ENCODE data around the gene RALA. TPM values are rescaled to one million over a fixed set of nuclear protein-coding genes. Genes with fewer than 3 reads are reported as not detected.

The RALA gene
- total and polyA plus RNA-seq, 10 of the 15 experiments (the other 5 are each of a cell fraction or from before 2014, with no cell fraction given) = 7.5 to 53.3 (median 23.1) TPM

DNA sequence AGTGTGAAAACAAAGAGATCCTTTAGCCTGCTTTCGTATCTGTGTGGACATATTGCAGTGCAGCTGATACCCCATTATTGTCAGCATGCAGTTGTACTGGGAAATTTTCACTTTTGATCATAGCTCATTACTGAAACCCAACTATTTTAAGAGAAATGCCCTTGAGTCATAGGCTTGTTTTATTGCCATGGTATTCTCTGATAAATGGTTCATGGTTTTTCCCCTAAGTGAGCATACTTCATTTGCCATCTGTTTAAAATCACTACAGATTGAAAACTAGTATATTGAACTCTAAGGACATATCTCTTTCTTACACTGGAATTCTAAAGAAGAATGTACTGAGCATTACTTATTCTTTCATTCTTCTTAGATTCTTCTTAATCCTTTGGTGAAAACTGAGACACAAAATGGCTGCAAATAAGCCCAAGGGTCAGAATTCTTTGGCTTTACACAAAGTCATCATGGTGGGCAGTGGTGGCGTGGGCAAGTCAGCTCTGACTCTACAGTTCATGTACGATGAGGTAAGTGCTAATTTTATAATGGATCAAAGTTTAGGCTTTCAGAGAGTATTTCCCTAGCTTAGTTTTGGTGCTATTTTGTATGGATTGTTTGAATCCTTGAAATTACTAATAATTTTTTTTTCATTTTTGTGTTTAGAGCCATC is 63.0 kb downstream of the RALA start (continued):
- TF ChIP-seq, protein P1, sequence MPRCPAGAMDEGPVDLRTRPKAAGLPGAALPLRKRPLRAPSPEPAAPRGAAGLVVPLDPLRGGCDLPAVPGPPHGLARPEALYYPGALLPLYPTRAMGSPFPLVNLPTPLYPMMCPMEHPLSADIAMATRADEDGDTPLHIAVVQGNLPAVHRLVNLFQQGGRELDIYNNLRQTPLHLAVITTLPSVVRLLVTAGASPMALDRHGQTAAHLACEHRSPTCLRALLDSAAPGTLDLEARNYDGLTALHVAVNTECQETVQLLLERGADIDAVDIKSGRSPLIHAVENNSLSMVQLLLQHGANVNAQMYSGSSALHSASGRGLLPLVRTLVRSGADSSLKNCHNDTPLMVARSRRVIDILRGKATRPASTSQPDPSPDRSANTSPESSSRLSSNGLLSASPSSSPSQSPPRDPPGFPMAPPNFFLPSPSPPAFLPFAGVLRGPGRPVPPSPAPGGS (IDR thresholded peaks at IDR 0.05; ENCODE audit: borderline replicate concordance, insufficient read depth, low read depth, low read length, poor library complexity, severe bottlenecking) = peak; percentile 16
- TF ChIP-seq SUZ12 (IDR thresholded peaks at IDR 0.05; ENCODE audit: unreplicated experiment) (no peak), TCF7 (IDR thresholded peaks at IDR 0.05; ENCODE audit: borderline replicate concordance) (no peak), RB1 (IDR thresholded peaks at IDR 0.05; ENCODE audit: borderline replicate concordance) (no peak), SPI1 (IDR thresholded peaks at IDR 0.05; ENCODE audit: borderline replicate concordance, insufficient read depth, low read depth, low read length) (no peak), SIN3A (IDR thresholded peaks at IDR 0.05; ENCODE audit: low read depth, low read length) (no peak), JUNB (IDR thresholded peaks at IDR 0.05) (peak; percentile 43), NRF1 (conservative IDR thresholded peaks at IDR 0.05; ENCODE audit: low read depth, low read length) (no peak), NFIC (IDR thresholded peaks at IDR 0.05; ENCODE audit: low read depth, low read length) (peak; percentile 65; the same call in 1 of the 2 replicates), MEF2B (IDR thresholded peaks at IDR 0.05; ENCODE audit: partially characterized antibody, poor library complexity, severe bottlenecking) (no peak), JUND (IDR thresholded peaks at IDR 0.05; ENCODE audit: low read depth, low read length) (no peak), ZBED1 (IDR thresholded peaks at IDR 0.05; ENCODE audit: borderline replicate concordance) (no peak), YY1 (IDR thresholded peaks at IDR 0.05; ENCODE audit: low read depth, low read length) (peak; percentile 85), TCF12 (IDR thresholded peaks at IDR 0.05; ENCODE audit: low read depth, low read length) (0 out of 2 replicates have a peak, but pooled peaks have one; percentile 34)
- TF ChIP-seq, protein P2, sequence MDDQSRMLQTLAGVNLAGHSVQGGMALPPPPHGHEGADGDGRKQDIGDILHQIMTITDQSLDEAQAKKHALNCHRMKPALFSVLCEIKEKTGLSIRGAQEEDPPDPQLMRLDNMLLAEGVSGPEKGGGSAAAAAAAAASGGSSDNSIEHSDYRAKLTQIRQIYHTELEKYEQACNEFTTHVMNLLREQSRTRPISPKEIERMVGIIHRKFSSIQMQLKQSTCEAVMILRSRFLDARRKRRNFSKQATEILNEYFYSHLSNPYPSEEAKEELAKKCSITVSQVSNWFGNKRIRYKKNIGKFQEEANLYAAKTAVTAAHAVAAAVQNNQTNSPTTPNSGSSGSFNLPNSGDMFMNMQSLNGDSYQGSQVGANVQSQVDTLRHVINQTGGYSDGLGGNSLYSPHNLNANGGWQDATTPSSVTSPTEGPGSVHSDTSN (IDR thresholded peaks at IDR 0.05; ENCODE audit: insufficient replicate concordance, low read depth, low read length) = no peak
- TF ChIP-seq, protein P3, sequence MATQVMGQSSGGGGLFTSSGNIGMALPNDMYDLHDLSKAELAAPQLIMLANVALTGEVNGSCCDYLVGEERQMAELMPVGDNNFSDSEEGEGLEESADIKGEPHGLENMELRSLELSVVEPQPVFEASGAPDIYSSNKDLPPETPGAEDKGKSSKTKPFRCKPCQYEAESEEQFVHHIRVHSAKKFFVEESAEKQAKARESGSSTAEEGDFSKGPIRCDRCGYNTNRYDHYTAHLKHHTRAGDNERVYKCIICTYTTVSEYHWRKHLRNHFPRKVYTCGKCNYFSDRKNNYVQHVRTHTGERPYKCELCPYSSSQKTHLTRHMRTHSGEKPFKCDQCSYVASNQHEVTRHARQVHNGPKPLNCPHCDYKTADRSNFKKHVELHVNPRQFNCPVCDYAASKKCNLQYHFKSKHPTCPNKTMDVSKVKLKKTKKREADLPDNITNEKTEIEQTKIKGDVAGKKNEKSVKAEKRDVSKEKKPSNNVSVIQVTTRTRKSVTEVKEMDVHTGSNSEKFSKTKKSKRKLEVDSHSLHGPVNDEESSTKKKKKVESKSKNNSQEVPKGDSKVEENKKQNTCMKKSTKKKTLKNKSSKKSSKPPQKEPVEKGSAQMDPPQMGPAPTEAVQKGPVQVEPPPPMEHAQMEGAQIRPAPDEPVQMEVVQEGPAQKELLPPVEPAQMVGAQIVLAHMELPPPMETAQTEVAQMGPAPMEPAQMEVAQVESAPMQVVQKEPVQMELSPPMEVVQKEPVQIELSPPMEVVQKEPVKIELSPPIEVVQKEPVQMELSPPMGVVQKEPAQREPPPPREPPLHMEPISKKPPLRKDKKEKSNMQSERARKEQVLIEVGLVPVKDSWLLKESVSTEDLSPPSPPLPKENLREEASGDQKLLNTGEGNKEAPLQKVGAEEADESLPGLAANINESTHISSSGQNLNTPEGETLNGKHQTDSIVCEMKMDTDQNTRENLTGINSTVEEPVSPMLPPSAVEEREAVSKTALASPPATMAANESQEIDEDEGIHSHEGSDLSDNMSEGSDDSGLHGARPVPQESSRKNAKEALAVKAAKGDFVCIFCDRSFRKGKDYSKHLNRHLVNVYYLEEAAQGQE (IDR thresholded peaks at IDR 0.05; ENCODE audit: low read depth, low read length) = no peak
- TF ChIP-seq, protein P4, sequence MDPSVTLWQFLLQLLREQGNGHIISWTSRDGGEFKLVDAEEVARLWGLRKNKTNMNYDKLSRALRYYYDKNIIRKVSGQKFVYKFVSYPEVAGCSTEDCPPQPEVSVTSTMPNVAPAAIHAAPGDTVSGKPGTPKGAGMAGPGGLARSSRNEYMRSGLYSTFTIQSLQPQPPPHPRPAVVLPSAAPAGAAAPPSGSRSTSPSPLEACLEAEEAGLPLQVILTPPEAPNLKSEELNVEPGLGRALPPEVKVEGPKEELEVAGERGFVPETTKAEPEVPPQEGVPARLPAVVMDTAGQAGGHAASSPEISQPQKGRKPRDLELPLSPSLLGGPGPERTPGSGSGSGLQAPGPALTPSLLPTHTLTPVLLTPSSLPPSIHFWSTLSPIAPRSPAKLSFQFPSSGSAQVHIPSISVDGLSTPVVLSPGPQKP (IDR thresholded peaks at IDR 0.05; ENCODE audit: low read depth, low read length) = no peak
- TF ChIP-seq, protein P5, sequence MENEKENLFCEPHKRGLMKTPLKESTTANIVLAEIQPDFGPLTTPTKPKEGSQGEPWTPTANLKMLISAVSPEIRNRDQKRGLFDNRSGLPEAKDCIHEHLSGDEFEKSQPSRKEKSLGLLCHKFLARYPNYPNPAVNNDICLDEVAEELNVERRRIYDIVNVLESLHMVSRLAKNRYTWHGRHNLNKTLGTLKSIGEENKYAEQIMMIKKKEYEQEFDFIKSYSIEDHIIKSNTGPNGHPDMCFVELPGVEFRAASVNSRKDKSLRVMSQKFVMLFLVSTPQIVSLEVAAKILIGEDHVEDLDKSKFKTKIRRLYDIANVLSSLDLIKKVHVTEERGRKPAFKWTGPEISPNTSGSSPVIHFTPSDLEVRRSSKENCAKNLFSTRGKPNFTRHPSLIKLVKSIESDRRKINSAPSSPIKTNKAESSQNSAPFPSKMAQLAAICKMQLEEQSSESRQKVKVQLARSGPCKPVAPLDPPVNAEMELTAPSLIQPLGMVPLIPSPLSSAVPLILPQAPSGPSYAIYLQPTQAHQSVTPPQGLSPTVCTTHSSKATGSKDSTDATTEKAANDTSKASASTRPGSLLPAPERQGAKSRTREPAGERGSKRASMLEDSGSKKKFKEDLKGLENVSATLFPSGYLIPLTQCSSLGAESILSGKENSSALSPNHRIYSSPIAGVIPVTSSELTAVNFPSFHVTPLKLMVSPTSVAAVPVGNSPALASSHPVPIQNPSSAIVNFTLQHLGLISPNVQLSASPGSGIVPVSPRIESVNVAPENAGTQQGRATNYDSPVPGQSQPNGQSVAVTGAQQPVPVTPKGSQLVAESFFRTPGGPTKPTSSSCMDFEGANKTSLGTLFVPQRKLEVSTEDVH (IDR thresholded peaks at IDR 0.05; ENCODE audit: low read depth, partially characterized antibody) = no peak
